Measurements from ENCODE around the gene SYNM. TPM values are rescaled to one million over a fixed set of nuclear protein-coding genes. Genes with fewer than 3 reads are reported as not detected.

The SYNM gene
- total RNA-seq, 1 experiment from 2014 or later, result 1.9 TPM

- Histone ChIP-seq H3K4ac (ENCODE audit: low read depth, low read length) (no peak overlapping the region), H3K79me2 (ENCODE audit: insufficient read depth, low read length) (no peaks in the 10 kb centered on the region), H2AK5ac (ENCODE audit: insufficient read length, low read length) (no peak overlapping the region), H3T11ph (ENCODE audit: low read length) (no peak overlapping the region), H3K4me1 (ENCODE audit: insufficient read depth, low read length) (no peaks in the 10 kb centered on the region), H3K9me3 (ENCODE audit: control insufficient read depth, low read depth, low read length) (no peaks in the 10 kb centered on the region), H2BK15ac (ENCODE audit: low read depth, low read length) (no peak overlapping the region), H2BK12ac (ENCODE audit: insufficient read length, low read depth, low read length) (no peak overlapping the region), H3K79me1 (ENCODE audit: insufficient read depth, low read depth, low read length, poor library complexity, severe bottlenecking) (no peaks in the 10 kb centered on the region), H3K4me2 (ENCODE audit: insufficient read depth, insufficient read length, low read length) (no peak overlapping the region), H2BK120ac (ENCODE audit: low read depth, low read length, poor library complexity, severe bottlenecking) (no peak overlapping the region), H3K14ac (ENCODE audit: insufficient read depth, low read length) (no peak overlapping the region), H2BK20ac (ENCODE audit: low read depth, low read length, poor library complexity, severe bottlenecking) (no peak overlapping the region), H3K23ac (ENCODE audit: insufficient read length, low read depth, low read length) (no peak overlapping the region), H2AFZ (ENCODE audit: low read length) (no peak overlapping the region), H3K18ac (ENCODE audit: insufficient read length, low read depth, low read length) (no peak overlapping the region), H3K27me3 (ENCODE audit: insufficient read depth, low read length) (no peaks in the 10 kb centered on the region), H4K91ac (ENCODE audit: insufficient read length, low read depth, low read length) (no peak overlapping the region), H4K8ac (replicated peaks; ENCODE audit: insufficient read length, low read depth, low read length) (no peak overlapping the region), H3K56ac (ENCODE audit: insufficient read length, low read depth, low read length) (no peak overlapping the region), H4K20me1 (ENCODE audit: control insufficient read depth, insufficient read depth, insufficient read length) (no peaks in the 10 kb centered on the region), H3K23me2 (ENCODE audit: insufficient read length, low read depth, low read length, poor library complexity, severe bottlenecking) (no peaks in the 10 kb centered on the region), H3K27ac (ENCODE audit: insufficient read length, low read depth, low read length) (no peak overlapping the region), H2BK5ac (ENCODE audit: insufficient read length, low read length) (no peak overlapping the region), H4K5ac (ENCODE audit: insufficient read length, low read depth, low read length) (no peak overlapping the region), H3K9ac (ENCODE audit: extremely low read depth, insufficient read length, low read length) (no peak overlapping the region)
- TF ChIP-seq, protein P1, sequence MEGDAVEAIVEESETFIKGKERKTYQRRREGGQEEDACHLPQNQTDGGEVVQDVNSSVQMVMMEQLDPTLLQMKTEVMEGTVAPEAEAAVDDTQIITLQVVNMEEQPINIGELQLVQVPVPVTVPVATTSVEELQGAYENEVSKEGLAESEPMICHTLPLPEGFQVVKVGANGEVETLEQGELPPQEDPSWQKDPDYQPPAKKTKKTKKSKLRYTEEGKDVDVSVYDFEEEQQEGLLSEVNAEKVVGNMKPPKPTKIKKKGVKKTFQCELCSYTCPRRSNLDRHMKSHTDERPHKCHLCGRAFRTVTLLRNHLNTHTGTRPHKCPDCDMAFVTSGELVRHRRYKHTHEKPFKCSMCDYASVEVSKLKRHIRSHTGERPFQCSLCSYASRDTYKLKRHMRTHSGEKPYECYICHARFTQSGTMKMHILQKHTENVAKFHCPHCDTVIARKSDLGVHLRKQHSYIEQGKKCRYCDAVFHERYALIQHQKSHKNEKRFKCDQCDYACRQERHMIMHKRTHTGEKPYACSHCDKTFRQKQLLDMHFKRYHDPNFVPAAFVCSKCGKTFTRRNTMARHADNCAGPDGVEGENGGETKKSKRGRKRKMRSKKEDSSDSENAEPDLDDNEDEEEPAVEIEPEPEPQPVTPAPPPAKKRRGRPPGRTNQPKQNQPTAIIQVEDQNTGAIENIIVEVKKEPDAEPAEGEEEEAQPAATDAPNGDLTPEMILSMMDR (conservative IDR thresholded peaks at IDR 0.05), result no peak
- H3K27me3 Mint-ChIP-seq (ENCODE audit: low read depth), result no peaks in the 10 kb centered on the region
- H3K4me3 Mint-ChIP-seq, result no peak overlapping the region
- H3K9me3 Mint-ChIP-seq, result no peaks in the 10 kb centered on the region
- WGBS (ENCODE audit: extremely low coverage, insufficient read length, low lambda C conversion rate), result no CpG with 5 or more reads among the region's 4 CpGs
- DNase-seq, result no peak
- peaks cover 3 to 16% (median 13%) of the 10 kb centered on the region in 3 experiments; a peak in 5 of 7 replicates for H3K36me3 Mint-ChIP-seq (ENCODE audit: insufficient read depth in 1 of 3, low read depth in 3 of 3)
- peaks cover 3 to 6% of the 10 kb centered on the region in 2 experiments; a peak in 2 of 4 replicates for H3K4me1 Mint-ChIP-seq
- peak overlapping the region in 1 of 3 experiments; percentile 37; a peak in 1 of 7 replicates for H3K27ac Mint-ChIP-seq
Observed at GRCh38 chr15:99163271-99164062, 58.6 kb downstream of the SYNM start.

All from H9 (cell line).